ENCODE measurements around the gene DUSP10.

The DUSP10 gene

DNA sequence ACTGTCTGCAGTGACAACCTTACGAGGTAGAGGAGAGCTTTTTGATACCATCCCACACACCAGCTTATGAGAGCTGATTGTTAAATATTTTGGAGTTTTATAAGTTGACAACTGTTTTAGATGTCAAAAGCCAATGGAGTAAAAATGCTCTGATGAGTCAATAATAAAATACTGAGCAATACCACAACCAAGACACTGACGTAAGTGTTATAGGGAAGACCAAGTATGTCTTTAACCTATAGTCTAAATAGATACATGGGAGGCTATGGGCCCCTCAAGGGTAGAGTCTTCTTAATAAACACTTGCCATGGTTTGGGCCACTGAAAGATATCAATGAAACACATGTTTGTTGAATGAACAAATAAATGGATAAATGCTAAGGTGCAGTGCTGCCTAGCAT, 49.2 kb downstream of the DUSP10 start:
- no peak for DNase-seq

GRCh38 chr1:221691261-221691660, 50.6 kb downstream of the DUSP10 start:
- no peak for DNase-seq

DNA sequence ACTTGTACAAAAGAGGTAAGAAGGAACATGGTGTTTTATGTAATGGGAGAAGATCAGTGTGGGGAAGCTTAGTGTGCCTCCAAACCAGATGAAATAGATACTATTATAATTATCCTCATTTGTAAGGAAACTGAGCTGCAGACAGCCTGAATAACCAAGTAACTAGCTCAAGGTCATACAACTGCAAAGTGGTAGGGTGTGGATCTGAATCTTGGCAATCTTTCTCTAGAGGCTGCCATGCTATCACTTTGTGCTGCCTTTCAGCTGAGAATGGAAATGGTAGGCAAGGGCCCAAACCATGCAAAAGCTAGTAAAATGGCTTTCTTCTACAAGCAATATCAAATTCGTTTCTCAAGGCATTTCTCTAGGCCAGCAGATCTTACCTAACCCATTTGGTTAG, 51.0 kb downstream of the DUSP10 start:
- no peak for DNase-seq

- no peak for DNase-seq
Observed at GRCh38 chr1:221689138-221689537, 52.8 kb downstream of the DUSP10 start.

GRCh38 chr1:221688488-221688843, 53.4 kb downstream of the DUSP10 start:
- DNase-seq, result no peak

DNA sequence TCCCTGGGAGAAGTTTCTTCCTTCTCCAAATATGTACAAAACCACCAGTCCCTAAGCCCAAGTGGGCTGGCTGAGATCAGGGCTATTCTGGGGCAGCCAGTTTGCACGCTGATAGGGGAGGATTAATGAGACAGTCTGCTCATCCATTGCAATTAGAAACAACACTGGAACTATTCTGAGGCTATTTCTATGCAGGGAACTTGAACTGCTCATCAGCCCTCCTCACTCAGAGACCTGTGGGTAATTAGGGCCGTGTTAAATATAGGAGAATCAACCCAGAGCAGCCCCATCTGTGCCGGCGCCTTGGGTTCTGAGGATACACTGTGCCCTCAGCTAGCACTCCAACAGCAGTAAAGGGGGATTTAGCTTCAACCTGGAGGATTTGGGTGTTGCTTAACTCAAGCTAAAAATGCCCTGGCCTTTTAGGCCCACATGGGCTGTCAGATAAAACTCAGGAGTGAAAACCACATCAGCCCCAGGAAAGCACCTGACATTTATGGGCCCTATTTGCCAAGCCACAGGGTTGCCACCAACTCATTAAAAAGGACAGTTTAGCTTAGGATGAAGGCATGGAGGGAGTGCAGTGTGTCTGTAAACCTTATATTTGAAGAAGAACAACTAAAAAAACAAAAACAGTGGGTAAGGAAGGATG, 53.9 kb downstream of the DUSP10 start:
- no peak for DNase-seq

DNA sequence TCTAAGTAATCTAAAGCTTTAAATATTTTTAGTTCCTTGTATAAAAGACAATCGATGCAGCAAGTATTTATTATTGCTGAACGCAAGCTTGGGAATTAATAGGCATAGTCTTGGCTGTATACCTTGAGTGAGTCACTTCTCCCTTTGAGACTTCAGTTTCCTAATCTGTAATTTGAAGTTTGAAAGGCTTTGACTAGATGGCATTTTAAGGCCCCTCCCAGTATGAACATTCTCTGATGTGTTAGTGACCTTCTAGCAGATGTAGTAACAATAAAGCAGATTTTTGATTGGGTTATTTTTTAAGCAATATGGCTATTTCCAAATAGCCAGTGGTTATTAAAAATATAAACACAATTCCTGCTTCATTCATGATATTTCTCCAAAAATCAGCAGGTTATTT, 58.2 kb downstream of the DUSP10 start:
- no peak for DNase-seq

- DNase-seq, result no peak
Observed at GRCh38 chr1:221680085-221680484, 61.8 kb downstream of the DUSP10 start.

DNA sequence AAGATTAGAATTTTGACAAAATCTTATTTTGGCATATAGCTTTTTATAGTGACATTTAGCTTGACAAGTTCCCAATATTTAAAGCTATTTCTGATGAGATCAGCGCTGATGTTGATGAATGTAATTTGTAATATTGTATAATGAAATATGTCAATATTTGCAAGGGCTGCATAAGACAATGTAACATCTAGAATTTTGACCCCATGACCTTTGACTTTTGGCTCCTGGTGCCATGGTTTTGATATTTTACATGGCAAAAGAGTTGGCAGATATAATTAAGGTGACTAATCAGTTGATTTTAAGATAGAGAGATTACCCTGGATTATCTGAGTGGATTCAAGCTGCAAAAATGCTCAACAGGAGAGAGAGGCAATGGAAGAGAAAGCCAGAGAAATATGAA, 63.9 kb downstream of the DUSP10 start:
- DNase-seq, result no peak

DNA sequence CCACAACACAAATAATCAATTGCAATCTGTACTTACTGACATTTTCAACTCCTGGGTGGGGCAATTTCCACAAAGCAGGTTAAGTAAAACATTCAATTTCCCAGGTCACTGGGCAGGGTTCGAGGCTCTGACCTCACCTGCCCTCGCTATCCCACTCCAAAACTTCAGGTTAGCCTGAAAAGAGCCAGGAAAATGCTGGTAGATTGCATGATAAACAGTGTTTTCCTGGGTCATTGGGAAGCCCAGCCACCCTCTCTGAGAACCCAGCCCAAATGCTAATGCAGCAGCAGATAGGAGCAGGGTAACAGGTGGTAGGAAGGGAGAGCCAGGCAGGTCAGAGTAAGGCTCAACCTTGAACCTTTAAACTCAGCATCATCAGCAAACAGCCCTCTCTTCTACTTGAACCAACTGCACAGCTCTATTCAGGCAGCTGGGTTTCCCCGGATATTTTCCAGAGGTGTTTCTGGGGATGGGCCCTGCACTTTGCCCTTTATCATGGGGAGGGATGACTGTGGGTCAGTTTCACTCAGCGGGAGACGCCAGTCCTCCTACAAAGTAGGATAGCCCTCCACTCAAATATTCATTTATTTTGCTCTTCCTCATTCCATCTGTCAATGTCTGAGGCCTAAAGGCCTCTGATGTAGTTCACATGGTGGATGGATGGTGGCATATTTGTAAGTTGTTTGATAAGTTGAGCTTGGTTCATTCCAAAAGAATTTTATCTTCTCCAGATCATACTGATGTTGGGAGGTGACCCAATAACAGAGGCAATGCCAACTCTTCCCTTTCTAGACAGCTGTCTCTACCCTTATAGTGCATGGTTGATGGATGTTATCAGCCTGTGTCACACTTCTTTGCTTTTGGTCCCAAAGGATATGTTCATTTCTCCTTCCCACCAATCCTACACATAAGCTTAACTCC, 65.7 kb downstream of the DUSP10 start:
- no peak for DNase-seq

- no peak for DNase-seq
Observed at GRCh38 chr1:221672965-221673364, 68.9 kb downstream of the DUSP10 start.

DNA sequence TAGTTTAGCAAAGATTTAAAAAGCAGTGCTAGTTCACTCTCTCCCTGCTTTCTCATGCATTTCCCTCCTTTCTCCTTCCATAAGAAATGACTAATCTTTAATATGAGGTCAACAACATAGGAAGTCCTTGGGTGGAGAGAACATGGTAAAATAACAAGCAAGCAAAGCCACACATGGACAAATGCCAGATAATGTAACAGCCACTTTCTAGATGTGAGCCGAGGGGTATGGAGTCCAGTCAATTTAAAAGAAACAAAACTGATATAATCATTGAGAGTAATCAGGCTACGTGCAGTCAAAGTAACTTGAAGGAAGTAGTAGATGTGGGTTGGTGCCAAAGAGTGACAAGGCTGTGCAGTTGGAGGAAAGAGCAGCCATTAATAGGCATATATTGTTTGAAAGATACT, 69.6 kb downstream of the DUSP10 start:
- no peak for DNase-seq

DNA sequence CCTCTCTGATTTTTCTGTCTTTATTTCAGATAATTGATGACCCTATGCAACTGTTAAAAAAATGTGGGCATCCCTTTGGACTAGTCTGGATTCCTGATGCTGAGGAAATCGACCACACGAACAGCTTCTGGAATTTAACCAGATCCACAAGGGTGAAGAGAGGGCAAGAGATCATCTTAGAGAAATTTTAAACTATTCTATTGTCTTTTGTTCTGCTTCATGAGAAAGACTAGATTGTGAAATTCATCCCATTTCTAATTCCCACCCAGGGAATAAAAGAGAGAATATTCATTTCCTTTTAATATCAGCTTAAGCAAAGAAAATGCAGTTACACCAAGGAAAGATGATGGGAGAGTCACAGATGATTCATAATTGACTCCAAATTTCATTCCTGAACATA, 71.8 kb downstream of the DUSP10 start:
- DNase-seq, result no peak

DNA sequence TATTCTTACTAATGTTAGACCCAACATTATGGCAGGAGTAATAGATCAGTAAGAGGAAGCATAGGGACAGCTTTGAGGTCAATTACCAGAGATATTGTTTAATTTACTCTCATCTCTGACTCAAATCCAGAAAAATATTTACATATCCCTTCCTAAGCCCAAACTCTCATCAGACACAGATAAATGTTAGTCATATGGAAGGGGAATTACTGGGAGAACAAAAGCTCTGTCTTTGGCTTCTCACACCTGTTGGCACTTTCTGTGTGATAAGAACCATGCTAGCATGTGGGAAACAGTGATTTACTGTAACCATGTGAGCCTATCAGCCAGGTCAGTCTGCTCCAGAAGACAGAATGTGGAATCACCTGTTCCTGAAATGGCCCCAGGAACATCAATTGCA, 72.4 kb downstream of the DUSP10 start:
- DNase-seq, result no peak

DNA sequence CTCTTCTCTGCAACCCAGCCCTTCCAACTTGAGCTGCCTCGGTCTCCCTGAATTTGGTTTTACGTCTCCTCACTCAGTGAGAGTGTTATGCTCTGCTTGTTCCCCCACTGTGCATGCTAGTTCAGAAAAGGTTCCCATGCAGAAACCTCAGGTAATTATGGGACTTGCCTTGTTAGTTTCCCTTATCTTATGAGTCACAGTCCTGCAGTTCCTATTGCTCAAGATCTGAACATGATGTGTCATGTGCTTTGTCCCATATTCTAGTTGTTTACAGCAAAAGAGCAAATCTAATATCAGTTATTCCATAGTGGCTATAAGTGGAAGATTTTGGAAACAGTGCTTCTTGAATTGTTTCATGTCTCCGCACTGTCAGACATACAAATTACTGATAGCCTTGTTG, 74.4 kb downstream of the DUSP10 start:
- no peak for DNase-seq

DNA sequence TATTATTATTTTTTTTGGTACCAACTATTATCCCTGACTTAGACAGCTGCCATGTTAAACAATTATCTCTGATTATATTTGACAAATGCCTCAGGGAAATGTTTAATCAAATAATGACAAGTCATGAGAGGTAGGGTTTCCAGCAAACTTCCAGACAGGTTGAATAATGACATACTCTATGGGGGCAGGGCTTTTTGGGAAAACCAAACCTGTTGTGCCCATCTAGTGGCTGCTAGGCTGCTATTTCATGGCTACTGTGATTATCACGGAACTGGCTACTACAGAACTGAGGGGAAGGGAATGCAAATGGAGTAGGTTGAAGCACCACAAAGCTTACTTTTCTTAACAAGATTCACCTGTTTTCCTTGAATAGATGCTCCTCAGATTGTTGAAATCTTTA, 77.6 kb downstream of the DUSP10 start:
- no peak for DNase-seq

DNA sequence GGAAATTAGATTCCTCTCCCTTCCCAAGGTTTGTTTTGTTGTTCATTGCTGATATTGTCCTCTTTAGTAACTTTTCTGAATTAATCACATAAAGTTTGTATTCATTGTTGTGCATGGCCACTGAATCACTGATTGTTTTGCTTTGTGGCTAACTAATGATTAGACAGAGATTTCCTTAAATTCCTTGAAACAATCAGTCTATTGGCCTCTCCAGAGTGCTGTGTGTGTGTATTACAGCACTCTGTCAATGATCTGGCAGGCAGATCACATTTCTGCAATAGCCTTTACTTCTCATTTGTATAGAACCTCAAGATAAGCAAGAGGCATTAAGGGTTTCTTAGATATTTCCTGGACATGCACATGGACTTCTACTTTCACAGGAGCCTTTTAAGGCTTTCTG, 78.6 kb downstream of the DUSP10 start:
- no peak for DNase-seq

GRCh38 chr1:221655766-221656305, 86.1 kb downstream of the DUSP10 start:
- no peak for DNase-seq

Measured in NCI-H1105 (cell line).